HEK293 (cell line): Measurements from ENCODE around the gene TSTD2.

Experiments
- CTCF ChIA-PET: fragments of 350-600 bp; formaldehyde crosslinking; extraction: SDS; loops from one replicate; lab custom pipeline; 2021; ENCODE audit warnings: antibody characterized with exemption; lab: Yijun Ruan, JAX
- POLR2A ChIA-PET: fragments of 300-600 bp; formaldehyde crosslinking; extraction: SDS; loops from one replicate; lab custom pipeline; 2020; ENCODE audit warnings: antibody characterized with exemption, inconsistent platforms; lab: Yijun Ruan, JAX
- H3K27ac ChIP-seq: fragments of 200-500 bp; sonication (Bioruptor generic); 2 replicates; pipeline ENCODE4 v1.5.1; 2014; ENCODE audit warnings: low read depth, low read length, control low read depth, inconsistent platforms; ENCODE audit errors: extremely low read depth
- H3K36me3 ChIP-seq, 2 experiments: fragments of 200-500 bp in 1 of 2; sonication (Bioruptor generic) in 1 of 2; 1 replicate in 1 of 2; 2 replicates in 1 of 2; pipeline ENCODE4 v1.5.1; 2014 to 2017; ENCODE audit warnings: inconsistent platforms in 2 of 2, low read length in 2 of 2; ENCODE audit not compliant: control insufficient read depth in 2 of 2, insufficient read depth in 1 of 2
- H3K4me1 ChIP-seq: fragments of 200-500 bp; sonication (Bioruptor generic); 2 replicates; pipeline ENCODE4 v1.5.1; 2014; ENCODE audit warnings: mild to moderate bottlenecking, low read length, inconsistent platforms; ENCODE audit not compliant: control insufficient read depth, insufficient read depth
- H3K4me3 ChIP-seq: 2 replicates; pipeline ENCODE4 v1.5.1; 2011; ENCODE audit warnings: low read depth, mild to moderate bottlenecking, control low read depth, low read length, moderate library complexity
- H3K9me3 ChIP-seq: fragments of 200-500 bp; sonication (Bioruptor generic); 2 replicates; pipeline ENCODE4 v1.5.1; 2014; ENCODE audit warnings: low read depth, low read length, inconsistent platforms; ENCODE audit not compliant: control insufficient read depth, insufficient read depth
- KLF10 ChIP-seq: fragments of 450-650 bp; IDR thresholded peaks from 2 replicates; pipeline ENCODE4 v1.5.1; 2018; ENCODE audit warnings: missing biosample characterization, mild to moderate bottlenecking, missing genetic modification characterization
- SP2 ChIP-seq: fragments of 450-650 bp; formaldehyde crosslinking; IDR thresholded peaks from 2 replicates; pipeline ENCODE4 v1.5.1; 2016; ENCODE audit warnings: missing biosample characterization, missing genetic modification characterization
- SP7 ChIP-seq: fragments of 450-650 bp; formaldehyde crosslinking; IDR thresholded peaks from 2 replicates; pipeline ENCODE4 v1.5.1; 2016; ENCODE audit warnings: missing biosample characterization, missing genetic modification characterization
- ZBTB49 ChIP-seq: fragments of 450-650 bp; formaldehyde crosslinking; IDR thresholded peaks from 2 replicates; pipeline ENCODE4 v1.5.1; 2016; ENCODE audit warnings: missing biosample characterization, missing genetic modification characterization, low read depth
- ZBTB6 ChIP-seq: fragments of 450-650 bp; formaldehyde crosslinking; IDR thresholded peaks from 2 replicates; pipeline ENCODE4 v1.5.1; 2017; ENCODE audit warnings: missing biosample characterization, missing genetic modification characterization
- ZNF133 ChIP-seq: fragments of 450-650 bp; formaldehyde crosslinking; IDR thresholded peaks from 2 replicates; pipeline ENCODE4 v1.5.1; 2016; ENCODE audit warnings: missing biosample characterization, missing genetic modification characterization
- ZNF146 ChIP-seq: fragments of 450-650 bp; formaldehyde crosslinking; IDR thresholded peaks from 2 replicates; pipeline ENCODE4 v1.5.1; 2016; ENCODE audit warnings: missing biosample characterization, missing genetic modification characterization
- ZNF16 ChIP-seq: fragments of 450-650 bp; formaldehyde crosslinking; IDR thresholded peaks from 2 replicates; pipeline ENCODE4 v1.5.1; 2016; ENCODE audit warnings: low read depth, missing biosample characterization, missing genetic modification characterization
- ZNF169 ChIP-seq: fragments of 450-650 bp; formaldehyde crosslinking; IDR thresholded peaks from 2 replicates; pipeline ENCODE4 v1.5.1; 2016; ENCODE audit warnings: missing biosample characterization, missing genetic modification characterization
- ZNF266 ChIP-seq: fragments of 450-650 bp; formaldehyde crosslinking; IDR thresholded peaks from 2 replicates; pipeline ENCODE4 v1.5.1; 2016; ENCODE audit warnings: missing biosample characterization, missing genetic modification characterization, low read depth
- ZNF555 ChIP-seq: fragments of 450-650 bp; formaldehyde crosslinking; conservative IDR thresholded peaks from 2 replicates; pipeline ENCODE4 v1.5.1; 2017; ENCODE audit warnings: missing biosample characterization, mild to moderate bottlenecking, missing genetic modification characterization, inconsistent platforms
- ZNF600 ChIP-seq: fragments of 450-650 bp; formaldehyde crosslinking; IDR thresholded peaks from 2 replicates; pipeline ENCODE4 v1.5.1; 2016; ENCODE audit warnings: missing biosample characterization, missing genetic modification characterization
- ZNF610 ChIP-seq: fragments of 450-650 bp; formaldehyde crosslinking; IDR thresholded peaks from 2 replicates; pipeline ENCODE4 v1.5.1; 2016; ENCODE audit warnings: missing biosample characterization, missing genetic modification characterization, borderline replicate concordance
- ZNF623 ChIP-seq: fragments of 450-650 bp; formaldehyde crosslinking; IDR thresholded peaks from 2 replicates; pipeline ENCODE4 v1.5.1; 2016; ENCODE audit warnings: missing biosample characterization, missing genetic modification characterization
- ZNF658 ChIP-seq: fragments of 450-650 bp; formaldehyde crosslinking; IDR thresholded peaks from 2 replicates; pipeline ENCODE4; 2016; ENCODE audit warnings: missing biosample characterization, missing genetic modification characterization
- ZNF785 ChIP-seq: fragments of 450-650 bp; formaldehyde crosslinking; IDR thresholded peaks from 2 replicates; pipeline ENCODE4 v1.5.1; 2016; ENCODE audit warnings: missing biosample characterization, missing genetic modification characterization
- ZSCAN16 ChIP-seq: fragments of 450-650 bp; formaldehyde crosslinking; IDR thresholded peaks from 2 replicates; pipeline ENCODE4 v1.5.1; 2016; ENCODE audit warnings: missing biosample characterization, missing genetic modification characterization
- ZSCAN4 ChIP-seq: fragments of 450-650 bp; formaldehyde crosslinking; IDR thresholded peaks from 2 replicates; pipeline ENCODE4 v1.5.1; 2017; ENCODE audit warnings: missing biosample characterization, missing genetic modification characterization
- TF ChIP-seq, protein P1 (sequence below): fragments of 450-650 bp; formaldehyde crosslinking; IDR thresholded peaks from 2 replicates; pipeline ENCODE4 v1.5.1; 2017; ENCODE audit warnings: missing biosample characterization, missing genetic modification characterization
- TF ChIP-seq, protein P2 (sequence below): IDR thresholded peaks from 2 replicates; pipeline ENCODE4 v1.6.1; 2011; ENCODE audit warnings: mild to moderate bottlenecking, low read depth, low read length, borderline replicate concordance

TSTD2 gene

GRCh38 chr9:97632985-97633858, at the start of gene TSTD2, which contains the start of gene NCBP1 (continued):
- TF ChIP-seq ZNF623 (tag by site-specific recombination) (no peak), ZNF266 (no peak), ZNF555 (tag by site-specific recombination) (no peak), ZNF610 (tag by site-specific recombination) (no peak), ZNF16 (tag by site-specific recombination) (no peak), ZSCAN4 (tag by site-specific recombination) (no peak), ZNF658 (tag by site-specific recombination) (no peak), ZBTB6 (peak; percentile 71; the same call in 1 of the 2 replicates), KLF10 (tag by site-specific recombination) (no peak; the same call in none of the 2 replicates), ZBTB49 (tag by site-specific recombination) (no peak), SP2 (tag by site-specific recombination) (peak; percentile 92)
- TF ChIP-seq, protein P1, sequence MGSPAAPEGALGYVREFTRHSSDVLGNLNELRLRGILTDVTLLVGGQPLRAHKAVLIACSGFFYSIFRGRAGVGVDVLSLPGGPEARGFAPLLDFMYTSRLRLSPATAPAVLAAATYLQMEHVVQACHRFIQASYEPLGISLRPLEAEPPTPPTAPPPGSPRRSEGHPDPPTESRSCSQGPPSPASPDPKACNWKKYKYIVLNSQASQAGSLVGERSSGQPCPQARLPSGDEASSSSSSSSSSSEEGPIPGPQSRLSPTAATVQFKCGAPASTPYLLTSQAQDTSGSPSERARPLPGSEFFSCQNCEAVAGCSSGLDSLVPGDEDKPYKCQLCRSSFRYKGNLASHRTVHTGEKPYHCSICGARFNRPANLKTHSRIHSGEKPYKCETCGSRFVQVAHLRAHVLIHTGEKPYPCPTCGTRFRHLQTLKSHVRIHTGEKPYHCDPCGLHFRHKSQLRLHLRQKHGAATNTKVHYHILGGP (tag by site-specific recombination): no peak

GRCh38 chr9:97682242-97682641, 49.1 kb upstream of the TSTD2 start:
- H3K4me3 ChIP-seq: no peak overlapping the region
- no peak overlapping the region for H3K27ac ChIP-seq
- ChIA-PET POLR2A (interaction anchor here (1.2 kb wide), 1 partner anchor 15 kb away, joined by 3 read pairs; the partner anchor contains the start of gene XPA), CTCF (interaction anchor here (0.7 kb wide), 1 partner anchor 9 kb away, joined by 3 read pairs; no protein-coding TSS in a partner anchor)
- H3K4me1 ChIP-seq: no peaks in the 10 kb centered on the region
- TF ChIP-seq ZNF600 (tag by site-specific recombination): no peak
- TF ChIP-seq, protein P2, sequence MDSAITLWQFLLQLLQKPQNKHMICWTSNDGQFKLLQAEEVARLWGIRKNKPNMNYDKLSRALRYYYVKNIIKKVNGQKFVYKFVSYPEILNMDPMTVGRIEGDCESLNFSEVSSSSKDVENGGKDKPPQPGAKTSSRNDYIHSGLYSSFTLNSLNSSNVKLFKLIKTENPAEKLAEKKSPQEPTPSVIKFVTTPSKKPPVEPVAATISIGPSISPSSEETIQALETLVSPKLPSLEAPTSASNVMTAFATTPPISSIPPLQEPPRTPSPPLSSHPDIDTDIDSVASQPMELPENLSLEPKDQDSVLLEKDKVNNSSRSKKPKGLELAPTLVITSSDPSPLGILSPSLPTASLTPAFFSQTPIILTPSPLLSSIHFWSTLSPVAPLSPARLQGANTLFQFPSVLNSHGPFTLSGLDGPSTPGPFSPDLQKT: no peak
- TF ChIP-seq ZNF133 (tag by site-specific recombination): no peak
- TF ChIP-seq ZNF169 (tag by site-specific recombination): no peak
- TF ChIP-seq ZNF785 (tag by site-specific recombination): no peak
- no peak for TF ChIP-seq ZSCAN16 (tag by site-specific recombination)
- TF ChIP-seq ZNF146 (tag by site-specific recombination): no peak
- peak; percentile 82 for TF ChIP-seq SP7 (tag by site-specific recombination)
- H3K9me3 ChIP-seq: no peaks in the 10 kb centered on the region
- H3K36me3 ChIP-seq: peaks cover 16 to 78% of the 10 kb centered on the region in 2 experiments
